GM18861 (cell line): Measurements from ENCODE around the gene GPX2.

Experiments used
- ATAC-seq: cut with Tn5 transposase; IDR thresholded peaks from one replicate; pipeline ENCODE4 v1.9.1; 2021; ENCODE audit not compliant: unreplicated experiment

GPX2 gene

GRCh38 chr14:64942531-64943111, at the start of gene GPX2:
Gene GPX2, minus strand, starts transcription at chr14:64942745. Its CDS starts 19 bp downstream, at chr14:64942726.
- no peak for ATAC-seq

- ATAC-seq = no peak
Observed at GRCh38 chr14:64990939-64991338, 48.4 kb upstream of the GPX2 start.

GRCh38 chr14:64990296-64990695, 47.8 kb upstream of the GPX2 start:
- no peak for ATAC-seq

- ATAC-seq = no peak
Observed at GRCh38 chr14:64987438-64987767, 44.9 kb upstream of the GPX2 start.

- ATAC-seq = peak; percentile 86
Observed at GRCh38 chr14:64986648-64987437, 44.3 kb upstream of the GPX2 start, which contains the start of gene FNTB. Gene FNTB, plus strand, starts transcription at chr14:64986895. Its CDS starts 59 bp downstream, at chr14:64986954.

GRCh38 chr14:64983439-64984310, 41.1 kb upstream of the GPX2 start:
- no peak for ATAC-seq

GRCh38 chr14:64979336-64980074, 37.0 kb upstream of the GPX2 start:
- ATAC-seq = no peak

- ATAC-seq = no peak
Observed at GRCh38 chr14:64974563-64974962, 32.0 kb upstream of the GPX2 start.

GRCh38 chr14:64973826-64974225, 31.3 kb upstream of the GPX2 start:
- no peak for ATAC-seq

- ATAC-seq = no peak
Observed at GRCh38 chr14:64973026-64973442, 30.5 kb upstream of the GPX2 start.

GRCh38 chr14:64971943-64972791, 29.6 kb upstream of the GPX2 start, which contains the start of gene RAB15:
Gene RAB15, minus strand, starts transcription at chr14:64972336. Its CDS starts 260 bp downstream, at chr14:64972076.
- ATAC-seq = no peak

GRCh38 chr14:64971491-64971942, 29.0 kb upstream of the GPX2 start:
- no peak for ATAC-seq

GRCh38 chr14:64970776-64971477, 28.4 kb upstream of the GPX2 start:
- ATAC-seq = no peak

- no peak for ATAC-seq
Observed at GRCh38 chr14:64970041-64970440, 27.5 kb upstream of the GPX2 start.

GRCh38 chr14:64968651-64969050, 26.1 kb upstream of the GPX2 start:
- no peak for ATAC-seq

- ATAC-seq = no peak
Observed at GRCh38 chr14:64968167-64968566, 25.6 kb upstream of the GPX2 start.

- no peak for ATAC-seq
Observed at GRCh38 chr14:64966976-64967375, 24.4 kb upstream of the GPX2 start.

GRCh38 chr14:64965356-64966000, 22.9 kb upstream of the GPX2 start:
- no peak for ATAC-seq

GRCh38 chr14:64963611-64964010, 21.1 kb upstream of the GPX2 start:
- ATAC-seq = no peak
